Measurements from ENCODE around the gene SLC5A8. TPM values are rescaled to one million over a fixed set of nuclear protein-coding genes. Genes with fewer than 3 reads are reported as not detected.

The SLC5A8 gene
- total RNA-seq, 1 donor from 2014 or later, result not detected

Other genes starting within 250 kb of the SLC5A8 start
- gene UTP20, start 69.9 kb upstream of the SLC5A8 start, total RNA-seq, result 15.6 and 22.3 TPM in 2 replicates
- 32.3 and 49.8 TPM in 2 replicates for gene ARL1, start 197.5 kb upstream of the SLC5A8 start, total RNA-seq